GM12878 (cell line): ENCODE measurements around the gene FUT8. TPM values are rescaled to one million over a fixed set of nuclear protein-coding genes. Genes with fewer than 3 reads are reported as not detected.

Experiments
- ASH2L ChIP-seq: fragments of 300-600, 200-600 bp; sonication (generic); IDR thresholded peaks from 2 replicates; pipeline ENCODE4 v1.6.1; 2017; ENCODE audit warnings: low read depth, mild to moderate bottlenecking, borderline replicate concordance
- CHD4 ChIP-seq: fragments of 200-600 bp; sonication (generic); IDR thresholded peaks from 2 replicates; pipeline ENCODE4 v1.6.1; 2016; ENCODE audit warnings: mild to moderate bottlenecking
- CREB1 ChIP-seq: IDR thresholded peaks from 2 replicates; pipeline ENCODE4 v1.6.1; 2012; ENCODE audit warnings: low read depth, mild to moderate bottlenecking, inconsistent platforms
- CUX1 ChIP-seq: IDR thresholded peaks from 2 replicates; pipeline ENCODE4 v1.6.1; 2012; ENCODE audit warnings: improper control_type of control experiment, low read depth, low read length; ENCODE audit not compliant: insufficient replicate concordance
- E2F4 ChIP-seq: IDR thresholded peaks from 2 replicates; pipeline ENCODE4 v1.6.1; 2012; ENCODE audit warnings: low read depth, low read length, improper control_type of control experiment
- EP300 ChIP-seq, 2 experiments: fragments of 150-350 bp in 1 of 2; IDR thresholded peaks; 2 replicates each; pipeline ENCODE4 v1.6.1; 2011 to 2012; ENCODE audit warnings: low read depth in 2 of 2, low read length in 2 of 2, borderline replicate concordance in 1 of 2, improper control_type of control experiment in 1 of 2, inconsistent platforms in 1 of 2; ENCODE audit not compliant: control insufficient read depth in 1 of 2
- EZH2 ChIP-seq: IDR thresholded peaks from 2 replicates; pipeline ENCODE4 v1.6.1; 2012; ENCODE audit warnings: low read depth, mild to moderate bottlenecking, control low read depth, inconsistent platforms, low read length, borderline replicate concordance; ENCODE audit not compliant: control insufficient read depth
- JUND ChIP-seq: IDR thresholded peaks from 2 replicates; pipeline ENCODE4 v1.6.1; 2012; ENCODE audit warnings: low read depth, mild to moderate bottlenecking, low read length, improper control_type of control experiment, moderate library complexity
- MYB ChIP-seq: fragments of 150-350 bp; IDR thresholded peaks from 2 replicates; pipeline ENCODE4 v1.6.1; 2014; ENCODE audit warnings: mild to moderate bottlenecking, low read depth, low read length, borderline replicate concordance
- NBN ChIP-seq: fragments of 450-650 bp; IDR thresholded peaks from 2 replicates; pipeline ENCODE4 v1.6.1; 2016
- POLR2AphosphoS5 ChIP-seq: IDR thresholded peaks from 2 replicates; pipeline ENCODE4 v1.6.1; 2011; ENCODE audit warnings: mild to moderate bottlenecking, low read length, inconsistent platforms
- RBBP5 ChIP-seq: fragments of 200-600 bp; sonication (generic); conservative IDR thresholded peaks from 2 replicates; pipeline ENCODE4 v1.6.1; 2016
- RUNX3 ChIP-seq: IDR thresholded peaks from 2 replicates; pipeline ENCODE4 v1.6.1; 2012; ENCODE audit warnings: low read length, inconsistent platforms
- SMAD1 ChIP-seq: fragments of 450-650 bp; IDR thresholded peaks from 2 replicates; pipeline ENCODE4 v1.6.1; 2018; ENCODE audit warnings: mild to moderate bottlenecking, low read depth; ENCODE audit not compliant: partially characterized antibody
- STAT1 ChIP-seq: fragments of 450-650 bp; conservative IDR thresholded peaks from 2 replicates; pipeline ENCODE4 v1.6.1; 2014; ENCODE audit warnings: antibody characterized with exemption, mild to moderate bottlenecking
- STAT3 ChIP-seq: IDR thresholded peaks from 2 replicates; pipeline ENCODE4 v1.6.1; 2011; ENCODE audit warnings: low read depth, low read length, improper control_type of control experiment
- TBL1XR1 ChIP-seq: IDR thresholded peaks from 2 replicates; pipeline ENCODE4 v1.6.1; 2012; ENCODE audit warnings: low read depth, low read length, improper control_type of control experiment
- TCF7 ChIP-seq: IDR thresholded peaks from 2 replicates; pipeline ENCODE4 v1.6.1; 2014; ENCODE audit warnings: antibody characterized with exemption, borderline replicate concordance
- USF1 ChIP-seq: IDR thresholded peaks from 2 replicates; pipeline ENCODE4 v1.6.1; 2011; ENCODE audit warnings: borderline replicate concordance, low read depth, mild to moderate bottlenecking, moderate library complexity, mixed read lengths, low read length; ENCODE audit not compliant: insufficient read depth; ENCODE audit errors: extremely low read length
- ZBTB11 ChIP-seq: fragments of 450-650 bp; formaldehyde crosslinking; IDR thresholded peaks from 2 replicates; pipeline ENCODE4 v1.5.0; 2022; ENCODE audit warnings: mild to moderate bottlenecking, missing genetic modification characterization
- ZZZ3 ChIP-seq: IDR thresholded peaks from 2 replicates; pipeline ENCODE4 v1.6.1; 2011; ENCODE audit warnings: low read depth; ENCODE audit not compliant: control insufficient read depth, insufficient read length
- polyA plus RNA-seq, 11 experiments: library from polyadenylated mRNA; depleted of rRNA in 4 of 11; unstranded in 6 of 11; stranded (reverse) in 5 of 11; fragments of >200 nt; fragmentation: Nextera tagmentation in 4 of 11; fragmentation: Illumina TruSeq in 1 of 11; extraction: Ambion mirVana in 4 of 11; extraction: Trizol in 1 of 11; gene quantifications; 1 replicate in 1 of 11; 2 replicates in 10 of 11; pipeline versions ENCODE4 v1.2.1 to v1.2.3, GENCODE V29; 2011 to 2016; ENCODE audit warnings: inconsistent platforms in 2 of 11, missing spikeins in 2 of 11, low read depth in 1 of 11
- total RNA-seq, 4 experiments: library from RNA; depleted of rRNA in 3 of 4; stranded (reverse); fragments of >200 nt in 3 of 4; fragmentation: Illumina TruSeq in 1 of 4; extraction: Trizol in 1 of 4; gene quantifications; 2 replicates each; pipeline versions ENCODE4 v1.2.1 to v1.2.3, GENCODE V29; 2013 to 2021

Gene FUT8
- total and polyA plus RNA-seq, 10 of the 15 experiments (the other 5 are each of a cell fraction or from before 2014, with no cell fraction given) = 21.3 to 106 (median 66.3) TPM

- TF ChIP-seq SMAD1 (peak; percentile 39), JUND (peak; percentile 81), ZBTB11 (no peak), E2F4 (no peak), MYB (no peak), EZH2 (no peak), TBL1XR1 (peak; percentile 36; the same call in 1 of the 2 replicates), TCF7 (no peak), USF1 (no peak), CUX1 (no peak), EP300 (IDR thresholded peaks at IDR 0.05; ENCODE audit: borderline replicate concordance in 1 of 2, control insufficient read depth in 1 of 2, low read depth in 2 of 2, low read length in 2 of 2) (peak; percentile 80), CREB1 (peak; percentile 83), RUNX3 (peak; percentile 99), STAT1 (no peak), ASH2L (no peak), NBN (peak; percentile 58; the same call in 1 of the 2 replicates), RBBP5 (no peak), CHD4 (no peak), POLR2AphosphoS5 (no peak), STAT3 (no peak), ZZZ3 (no peak)
Observed at GRCh38 chr14:65637780-65638179, 225.2 kb downstream of the FUT8 start (continued).
